Measurements from ENCODE around the gene PLCH2.

- TF ChIP-seq, protein P1, sequence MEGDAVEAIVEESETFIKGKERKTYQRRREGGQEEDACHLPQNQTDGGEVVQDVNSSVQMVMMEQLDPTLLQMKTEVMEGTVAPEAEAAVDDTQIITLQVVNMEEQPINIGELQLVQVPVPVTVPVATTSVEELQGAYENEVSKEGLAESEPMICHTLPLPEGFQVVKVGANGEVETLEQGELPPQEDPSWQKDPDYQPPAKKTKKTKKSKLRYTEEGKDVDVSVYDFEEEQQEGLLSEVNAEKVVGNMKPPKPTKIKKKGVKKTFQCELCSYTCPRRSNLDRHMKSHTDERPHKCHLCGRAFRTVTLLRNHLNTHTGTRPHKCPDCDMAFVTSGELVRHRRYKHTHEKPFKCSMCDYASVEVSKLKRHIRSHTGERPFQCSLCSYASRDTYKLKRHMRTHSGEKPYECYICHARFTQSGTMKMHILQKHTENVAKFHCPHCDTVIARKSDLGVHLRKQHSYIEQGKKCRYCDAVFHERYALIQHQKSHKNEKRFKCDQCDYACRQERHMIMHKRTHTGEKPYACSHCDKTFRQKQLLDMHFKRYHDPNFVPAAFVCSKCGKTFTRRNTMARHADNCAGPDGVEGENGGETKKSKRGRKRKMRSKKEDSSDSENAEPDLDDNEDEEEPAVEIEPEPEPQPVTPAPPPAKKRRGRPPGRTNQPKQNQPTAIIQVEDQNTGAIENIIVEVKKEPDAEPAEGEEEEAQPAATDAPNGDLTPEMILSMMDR (IDR thresholded peaks at IDR 0.05) = no peak
- TF ChIP-seq EZH2 (IDR thresholded peaks at IDR 0.05; ENCODE audit: borderline replicate concordance, insufficient read depth, low read depth, low read length, poor library complexity, severe bottlenecking) = no peak
Observed at GRCh38 chr1:2553871-2554620, 78.0 kb downstream of the PLCH2 start.

All from B cell (primary cell).